Activated T-helper 1 cell treated with anti-CD3 and anti-CD28 coated beads, Interleukin-2, amount 50 U/mL, for 16 hours (primary cell): ENCODE results near the gene ABR.
"Not testable (repeated sequence)": the region's sequence is repeated elsewhere in the genome, so short reads cannot be mapped to it uniquely, and the experiment has no call there.

Source experiments
- DNase-seq, 2 donors: peaks; one replicate each; pipeline ENCODE4 v3.0.0-alpha.2; 2020; ENCODE audit warnings: low read depth in 1 of 2, low spot score in 1 of 2

The ABR gene

GRCh38 chr17:1150863-1151600 is 28.7 kb downstream of the ABR start:
- DNase-seq = no peak

DNA sequence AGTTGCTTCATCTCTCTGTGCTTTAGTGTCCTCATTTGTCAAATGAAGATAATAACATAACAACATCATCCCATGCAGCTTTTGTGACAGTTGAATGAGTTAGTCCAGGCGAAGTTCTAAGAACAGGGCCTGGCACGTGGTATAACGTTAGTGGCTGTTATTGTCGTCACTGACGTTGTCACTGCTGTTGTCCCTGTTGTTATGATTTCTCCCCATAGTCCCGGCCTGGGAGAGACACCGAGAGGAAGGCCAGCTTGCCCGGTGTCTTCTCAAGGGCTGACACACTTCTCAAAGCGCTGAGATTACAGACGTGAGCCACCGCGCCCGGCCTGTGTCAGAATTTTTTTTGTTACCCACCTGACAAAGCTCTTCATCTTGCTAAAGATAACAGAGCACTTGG is 29.9 kb downstream of the ABR start:
- DNase-seq = no peak

DNA sequence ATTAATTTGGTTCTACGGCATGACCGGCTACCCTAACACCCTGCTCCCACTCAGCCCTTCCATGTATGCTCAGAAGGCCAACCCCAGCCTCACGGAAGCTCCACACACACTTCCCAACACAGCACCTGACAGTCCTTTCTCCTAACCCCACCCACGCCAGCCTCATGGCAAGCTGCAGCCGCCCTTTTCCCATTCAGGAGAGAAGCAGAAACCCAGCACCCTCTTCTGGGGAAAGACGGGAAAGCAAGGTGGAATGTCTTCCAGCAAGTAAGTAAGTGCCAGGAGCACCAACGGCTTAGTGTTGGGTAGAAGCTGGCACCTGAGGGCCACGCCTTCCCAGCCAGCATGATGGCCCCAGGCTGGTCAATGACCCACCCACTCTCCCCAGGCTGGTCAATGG is 32.1 kb downstream of the ABR start:
- DNase-seq = no peak

GRCh38 chr17:1146561-1147265 is 33.1 kb downstream of the ABR start:
- no peak for DNase-seq

GRCh38 chr17:1145311-1145986 is 34.3 kb downstream of the ABR start:
- DNase-seq = no peak

DNA sequence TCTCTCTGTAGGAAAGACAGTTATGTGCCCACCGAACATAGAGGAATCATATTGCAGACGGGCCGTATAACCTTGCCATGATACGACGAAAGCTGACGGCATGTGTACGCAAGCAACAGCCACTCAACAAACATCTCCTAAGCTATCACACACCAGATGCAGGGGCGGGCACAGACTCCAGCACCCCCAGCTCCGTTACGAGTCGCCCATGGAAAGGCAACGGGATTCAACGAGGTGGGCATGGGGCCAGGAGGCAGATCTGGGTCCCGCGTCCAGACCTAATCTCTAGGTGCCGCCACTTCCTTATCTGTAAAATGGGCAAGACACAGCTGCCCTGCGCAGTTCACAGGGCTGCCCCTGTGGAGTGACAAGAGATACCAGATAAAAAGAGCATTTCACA is 35.6 kb downstream of the ABR start:
- no peak for DNase-seq

GRCh38 chr17:1143573-1143972 is 36.2 kb downstream of the ABR start:
- DNase-seq = no peak

DNA sequence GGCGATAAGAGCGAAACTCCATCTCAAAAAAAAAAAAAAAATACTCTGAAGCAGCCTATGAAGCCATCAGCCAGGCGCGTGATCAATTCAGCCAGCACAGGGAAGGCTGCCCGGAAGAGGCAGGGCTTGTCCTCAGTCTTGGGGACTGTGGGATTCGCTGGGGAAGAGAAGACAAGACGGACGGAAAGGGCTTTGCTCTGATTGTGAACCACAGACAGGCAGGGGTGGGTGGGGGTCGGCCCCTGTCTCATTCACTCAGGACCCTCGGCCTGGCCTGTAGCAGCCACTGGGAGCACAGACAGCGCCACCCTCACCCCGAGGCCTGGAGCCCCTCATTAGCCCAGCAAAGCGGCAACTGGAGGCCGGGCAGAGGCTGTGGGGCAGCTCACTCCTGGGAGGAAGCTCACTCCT is 37.2 kb downstream of the ABR start:
- no peak for DNase-seq

DNA sequence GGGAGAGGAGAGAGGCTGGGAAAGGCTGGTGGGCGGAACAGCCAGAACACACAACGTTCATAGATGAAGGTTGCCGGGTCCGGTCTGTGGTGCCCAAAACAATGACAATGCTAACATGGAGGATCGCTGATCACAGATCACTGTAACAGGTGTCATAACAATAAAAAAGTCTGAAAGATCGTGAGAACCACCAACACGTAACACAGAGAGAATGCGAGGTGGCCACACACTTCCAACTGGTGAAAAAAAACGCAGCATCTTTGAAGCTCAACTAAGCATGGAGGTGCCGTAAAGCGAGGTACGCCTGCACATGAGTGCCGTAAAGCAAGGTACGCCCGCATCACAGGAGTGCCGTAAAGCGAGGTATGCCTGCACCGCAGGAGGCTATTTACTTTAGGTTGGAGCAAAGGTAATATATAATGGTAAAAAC is 42.3 kb downstream of the ABR start:
- no peak for DNase-seq

- DNase-seq = no peak
Measured at GRCh38 chr17:1136748-1137147, 43.0 kb downstream of the ABR start.

GRCh38 chr17:1134634-1135324 is 45.0 kb downstream of the ABR start:
- no peak for DNase-seq

DNA sequence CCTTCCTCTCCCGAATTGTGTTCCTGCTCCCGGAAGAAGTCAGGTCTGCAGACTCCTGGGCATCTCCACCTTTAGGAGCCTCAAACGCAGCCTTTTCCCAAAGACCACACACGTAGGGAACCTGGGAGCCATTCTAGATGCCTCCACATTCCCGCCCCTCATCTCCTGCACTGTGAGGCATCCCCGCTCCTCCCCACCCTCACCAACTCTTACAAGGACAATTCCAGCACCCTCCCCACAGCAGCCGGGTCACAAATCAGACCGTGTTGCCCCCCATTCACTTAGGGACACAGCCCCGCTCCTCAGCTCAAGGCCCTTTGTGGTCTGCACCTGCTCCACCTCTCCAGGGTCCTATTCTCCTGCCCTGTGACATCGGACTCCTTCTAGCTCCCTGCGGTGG is 49.6 kb downstream of the ABR start:
- no peak for DNase-seq

GRCh38 chr17:1128463-1128862 is 51.3 kb downstream of the ABR start:
- not testable (repeated sequence) for DNase-seq

DNA sequence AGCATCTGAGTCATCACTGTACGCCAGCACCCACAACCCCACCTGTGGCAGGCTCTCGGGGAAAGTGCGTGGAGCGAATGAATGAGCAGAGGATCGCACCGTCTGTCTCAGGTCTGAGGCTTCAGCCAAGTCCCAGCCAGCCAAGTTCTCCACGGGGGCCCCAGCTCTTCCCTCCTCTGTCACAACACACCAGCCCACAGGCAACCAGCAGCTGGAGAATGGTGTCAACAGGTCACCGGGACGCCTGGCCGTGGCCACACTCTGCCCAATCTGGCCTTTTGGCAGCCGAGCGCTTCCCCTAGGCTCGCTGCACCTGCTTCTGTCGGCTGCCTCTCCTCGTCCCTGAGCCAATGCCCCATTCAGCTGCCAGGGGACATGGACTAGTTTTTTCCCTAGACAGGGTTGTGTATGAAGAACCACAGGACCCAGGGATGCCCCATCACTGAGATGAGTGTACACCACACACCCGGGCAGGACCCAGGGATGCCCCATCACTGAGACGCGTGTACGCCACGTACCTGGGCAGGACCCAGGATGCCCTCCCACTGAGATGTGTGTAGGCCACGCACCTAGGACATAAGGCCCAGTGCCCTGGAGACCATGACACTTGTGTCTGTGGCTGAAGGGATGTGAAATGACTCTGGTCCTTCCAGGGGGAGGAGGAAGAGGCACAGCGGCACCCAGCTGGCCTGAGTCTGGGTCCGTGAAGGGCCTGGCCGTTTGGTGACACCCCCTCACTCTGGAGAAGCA is 52.8 kb downstream of the ABR start:
- DNase-seq = no peak

- DNase-seq = no peak
Measured at GRCh38 chr17:1126250-1126797, 53.5 kb downstream of the ABR start.

- DNase-seq = no peak
Measured at GRCh38 chr17:1125788-1126145, 54.0 kb downstream of the ABR start.

DNA sequence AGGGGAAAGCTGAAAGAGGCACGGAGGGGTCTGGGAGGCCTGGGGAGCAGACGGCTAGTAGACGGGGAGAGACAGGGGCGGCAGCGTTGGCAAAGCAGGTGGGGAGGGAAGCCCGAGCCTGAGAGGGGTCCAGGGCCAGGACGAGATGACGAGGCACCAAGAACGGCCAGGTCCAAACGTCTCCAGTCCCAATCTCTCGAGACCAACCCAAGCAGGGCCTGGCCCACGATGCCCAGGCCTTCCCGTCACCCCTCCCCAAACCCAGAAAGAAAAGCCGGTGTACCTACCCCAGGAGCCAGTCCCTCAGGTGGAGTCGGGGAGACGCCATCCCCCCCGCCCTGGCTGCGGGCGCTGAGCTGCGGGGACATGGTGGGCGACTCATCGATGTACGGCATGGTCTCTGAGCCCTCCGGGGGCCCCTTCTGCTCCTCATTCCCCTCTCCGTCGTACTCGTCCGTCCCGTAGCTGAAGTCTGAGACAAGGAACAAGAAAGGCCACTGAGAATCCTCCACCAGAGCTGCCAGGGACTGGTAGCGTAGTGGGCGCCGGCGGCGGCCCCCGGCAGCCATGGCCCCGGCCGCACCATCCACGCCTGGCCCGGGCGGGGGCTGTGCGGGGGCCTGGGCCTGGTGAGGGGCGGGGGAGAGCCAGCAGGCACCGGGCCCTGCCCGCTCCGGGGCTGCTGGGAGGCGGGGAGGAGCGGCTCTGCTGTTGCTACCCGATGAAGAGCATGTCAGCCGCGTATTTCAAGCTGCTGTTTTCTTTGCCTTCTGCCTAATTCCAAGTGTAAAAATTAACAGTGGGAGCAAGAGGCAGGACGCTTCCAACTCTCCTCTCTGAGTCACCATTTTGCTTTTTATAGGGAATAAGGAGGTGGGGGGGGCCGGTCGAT is 54.6 kb downstream of the ABR start:
- no peak for DNase-seq

- no peak for DNase-seq
Measured at GRCh38 chr17:1123921-1124715, 55.7 kb downstream of the ABR start.

- no peak for DNase-seq
Measured at GRCh38 chr17:1123393-1123831, 56.4 kb downstream of the ABR start.
